SJSA1 (cell line): ENCODE results near the gene DNAJC28. TPM values are rescaled to one million over a fixed set of nuclear protein-coding genes. Genes with fewer than 3 reads are reported as not detected.

Source experiments
- DNase-seq, 2 experiments: peaks; one replicate each; pipeline ENCODE4 v3.0.0-alpha.2; 2015 to 2020; ENCODE audit warnings: low spot score in 2 of 2, low read depth in 1 of 2
- H3K27ac ChIP-seq: fragments of 250-450 bp; sonication (Bioruptor Pico); 2 replicates; pipeline ENCODE4 v1.5.1; 2020; ENCODE audit warnings: mild to moderate bottlenecking, moderate library complexity
- H3K27me3 ChIP-seq: fragments of 250-450 bp; sonication (Bioruptor Pico); replicated peaks from 2 replicates; pipeline ENCODE4 v1.5.1; 2020; ENCODE audit warnings: mild to moderate bottlenecking, moderate library complexity
- H3K36me3 ChIP-seq: fragments of 250-450 bp; sonication (Bioruptor Pico); 2 replicates; pipeline ENCODE4 v1.5.1; 2020; ENCODE audit warnings: mild to moderate bottlenecking
- H3K4me1 ChIP-seq: fragments of 250-450 bp; sonication (Bioruptor Pico); replicated peaks from 2 replicates; pipeline ENCODE4 v1.6.1; 2021; ENCODE audit warnings: mild to moderate bottlenecking
- H3K4me3 ChIP-seq: fragments of 250-450 bp; sonication (Bioruptor Pico); 2 replicates; pipeline ENCODE4 v1.5.1; 2020; ENCODE audit warnings: mild to moderate bottlenecking
- H3K9me3 ChIP-seq: fragments of 250-450 bp; sonication (Bioruptor Pico); replicated peaks from 2 replicates; pipeline ENCODE4 v1.5.1; 2020; ENCODE audit warnings: mild to moderate bottlenecking
- total RNA-seq: library from RNA; depleted of rRNA; stranded (reverse); fragments of >200 nt; shearing (Covaris generic); gene quantifications from 2 replicates; pipeline ENCODE4 v1.2.3, GENCODE V29; 2014; rRNA removed

DNAJC28 gene, protein sequence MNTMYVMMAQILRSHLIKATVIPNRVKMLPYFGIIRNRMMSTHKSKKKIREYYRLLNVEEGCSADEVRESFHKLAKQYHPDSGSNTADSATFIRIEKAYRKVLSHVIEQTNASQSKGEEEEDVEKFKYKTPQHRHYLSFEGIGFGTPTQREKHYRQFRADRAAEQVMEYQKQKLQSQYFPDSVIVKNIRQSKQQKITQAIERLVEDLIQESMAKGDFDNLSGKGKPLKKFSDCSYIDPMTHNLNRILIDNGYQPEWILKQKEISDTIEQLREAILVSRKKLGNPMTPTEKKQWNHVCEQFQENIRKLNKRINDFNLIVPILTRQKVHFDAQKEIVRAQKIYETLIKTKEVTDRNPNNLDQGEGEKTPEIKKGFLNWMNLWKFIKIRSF
- 1.6 TPM in 1 of 2 replicates, not detected in the other for total RNA-seq

GRCh38 chr21:33491373-33492102, at the start of gene DNAJC28:
Gene DNAJC28 (minus strand): TSS chr21:33491716. CDS start chr21:33489393, 2,323 bp downstream.
- peak within 1 kb of the TSS; percentile 77 for H3K4me3 ChIP-seq
- no peaks in the 10 kb centered on the region for H3K27me3 ChIP-seq
- H3K27ac ChIP-seq, result no peak within 1 kb of the TSS
- H3K4me1 ChIP-seq, result peaks cover 8% of the 10 kb centered on the region; the same call in 1 of the 2 replicates
- peak; percentile 94 to 97 for DNase-seq
- H3K36me3 ChIP-seq, result no peaks in the 10 kb centered on the region
- H3K9me3 ChIP-seq, result no peaks in the 10 kb centered on the region

DNA sequence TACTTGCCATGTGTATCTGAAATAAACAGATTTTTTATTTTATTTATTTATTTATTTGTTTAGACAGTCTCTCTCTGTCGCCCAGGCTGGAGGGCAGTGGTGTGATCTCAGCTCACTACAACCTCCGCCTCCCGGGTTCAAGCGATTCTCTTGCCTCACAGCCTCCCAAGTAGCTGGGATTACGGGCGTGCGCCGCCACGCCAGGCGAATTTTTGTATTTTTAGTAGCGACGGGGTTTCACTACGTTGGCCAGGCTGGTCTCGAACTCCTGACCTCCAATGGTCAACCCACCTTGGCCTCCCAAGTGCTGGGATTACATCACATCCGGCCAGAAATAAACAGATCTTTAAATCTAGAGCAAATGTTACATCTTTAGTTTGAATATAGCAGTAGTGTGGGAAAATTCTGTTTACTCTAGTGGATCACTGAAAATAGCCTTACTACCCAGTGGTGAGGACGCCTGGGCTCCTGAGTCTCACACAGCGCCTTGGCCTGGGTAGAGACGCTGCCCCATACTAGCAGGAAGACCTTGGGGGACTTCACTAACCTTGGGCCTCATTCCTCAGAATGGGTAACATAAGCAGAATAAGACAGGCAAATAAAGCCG, 49.7 kb upstream of the DNAJC28 start:
- Histone ChIP-seq H3K9me3 (no peaks in the 10 kb centered on the region), H3K4me1 (peaks cover 4% of the 10 kb centered on the region; the same call in 1 of the 2 replicates), H3K27ac (peak overlapping the region; percentile 97), H3K27me3 (no peaks in the 10 kb centered on the region), H3K36me3 (peaks cover 61% of the 10 kb centered on the region), H3K4me3 (peak overlapping the region; percentile 72)
- DNase-seq, result no peak

- no peaks in the 10 kb centered on the region for H3K9me3 ChIP-seq
- no peaks in the 10 kb centered on the region for H3K27me3 ChIP-seq
- no peak for DNase-seq
- no peak overlapping the region for H3K4me3 ChIP-seq
- peaks cover 4% of the 10 kb centered on the region; the same call in 1 of the 2 replicates for H3K4me1 ChIP-seq
- no peak overlapping the region for H3K27ac ChIP-seq
- peaks cover 59% of the 10 kb centered on the region for H3K36me3 ChIP-seq
These were observed 49.2 kb upstream of the DNAJC28 start for GRCh38 chr21:33540711-33541104.

DNA sequence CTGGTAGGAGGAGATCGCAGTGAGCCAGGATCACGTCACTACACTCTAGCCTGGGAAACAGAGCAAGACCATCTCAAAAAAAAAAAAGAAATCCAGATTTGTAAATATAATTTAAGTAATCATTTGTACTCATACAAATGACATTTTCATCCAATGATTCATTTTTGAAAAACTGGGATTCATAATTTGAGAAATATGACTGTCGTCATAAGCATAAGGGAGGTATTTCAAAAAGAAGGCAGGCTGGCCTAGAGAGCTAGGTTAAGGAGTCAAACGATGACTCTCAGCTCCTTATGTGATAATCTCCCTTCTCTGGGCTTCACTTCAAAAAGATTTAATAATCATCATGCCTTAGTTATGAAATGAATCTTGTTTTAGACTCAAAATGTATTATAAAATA, 48.1 kb upstream of the DNAJC28 start:
- DNase-seq, result no peak
- no peak overlapping the region for H3K27ac ChIP-seq
- H3K9me3 ChIP-seq, result no peaks in the 10 kb centered on the region
- no peak overlapping the region for H3K4me3 ChIP-seq
- peaks cover 4% of the 10 kb centered on the region; the same call in 1 of the 2 replicates for H3K4me1 ChIP-seq
- H3K27me3 ChIP-seq, result no peaks in the 10 kb centered on the region
- H3K36me3 ChIP-seq, result peaks cover 62% of the 10 kb centered on the region

GRCh38 chr21:33537212-33537611, 45.7 kb upstream of the DNAJC28 start:
- no peaks in the 10 kb centered on the region for H3K9me3 ChIP-seq
- 0 out of 2 replicates have a peak, but pooled peaks cover 4% of the 10 kb centered on the region for H3K4me1 ChIP-seq
- no peaks in the 10 kb centered on the region for H3K27me3 ChIP-seq
- peaks cover 71% of the 10 kb centered on the region for H3K36me3 ChIP-seq
- H3K4me3 ChIP-seq, result no peak overlapping the region
- no peak overlapping the region for H3K27ac ChIP-seq
- DNase-seq, result no peak

DNA sequence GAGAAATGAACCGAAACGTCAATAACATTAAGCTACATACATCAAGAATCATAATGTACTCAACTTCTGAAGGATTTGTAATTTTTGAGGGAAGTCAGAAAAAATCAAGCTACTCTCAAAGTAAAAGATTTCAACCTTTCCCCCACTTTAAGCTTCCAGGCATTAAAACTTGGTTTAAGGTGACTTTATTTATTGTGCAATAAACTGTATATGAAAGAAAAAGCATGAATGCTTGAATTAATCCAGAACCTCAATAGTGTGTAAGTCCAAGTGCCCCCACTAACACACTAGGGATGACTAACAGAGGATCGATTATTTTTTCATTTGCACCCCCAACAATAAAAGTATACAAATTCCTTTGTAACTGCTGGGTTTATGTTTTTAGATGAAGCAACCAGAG, 39.5 kb upstream of the DNAJC28 start:
- H3K36me3 ChIP-seq, result peaks cover 92% of the 10 kb centered on the region

DNA sequence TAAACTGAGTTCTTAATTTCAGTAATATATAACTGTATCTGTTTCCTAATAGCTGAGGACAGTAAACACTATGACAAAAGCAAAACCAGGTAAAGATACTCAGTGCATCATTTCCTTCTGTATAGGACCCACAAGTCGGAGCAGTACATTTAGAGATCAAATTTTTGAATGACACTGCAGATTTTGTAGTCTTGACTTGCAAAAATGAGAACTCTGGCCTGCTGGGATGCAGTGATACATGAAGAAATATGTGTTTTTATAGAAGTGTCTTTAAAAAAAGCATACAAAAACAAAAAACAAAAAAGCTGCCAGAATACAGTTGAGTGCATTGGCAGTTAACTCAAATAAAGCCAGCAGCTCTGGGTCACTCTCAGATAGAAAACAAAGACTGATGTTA, 31.4 kb upstream of the DNAJC28 start:
- Histone ChIP-seq H3K4me3 (no peak overlapping the region), H3K27ac (no peak overlapping the region), H3K36me3 (peaks cover 58% of the 10 kb centered on the region), H3K9me3 (no peaks in the 10 kb centered on the region), H3K27me3 (no peaks in the 10 kb centered on the region), H3K4me1 (no peaks in the 10 kb centered on the region)
- no peak for DNase-seq

More for the DNA sequence above, 39.5 kb upstream of the DNAJC28 start:
- DNase-seq, result no peak
- Histone ChIP-seq H3K4me3 (no peak overlapping the region), H3K27ac (no peak overlapping the region), H3K9me3 (no peaks in the 10 kb centered on the region), H3K4me1 (no peaks in the 10 kb centered on the region), H3K27me3 (no peaks in the 10 kb centered on the region)

DNA sequence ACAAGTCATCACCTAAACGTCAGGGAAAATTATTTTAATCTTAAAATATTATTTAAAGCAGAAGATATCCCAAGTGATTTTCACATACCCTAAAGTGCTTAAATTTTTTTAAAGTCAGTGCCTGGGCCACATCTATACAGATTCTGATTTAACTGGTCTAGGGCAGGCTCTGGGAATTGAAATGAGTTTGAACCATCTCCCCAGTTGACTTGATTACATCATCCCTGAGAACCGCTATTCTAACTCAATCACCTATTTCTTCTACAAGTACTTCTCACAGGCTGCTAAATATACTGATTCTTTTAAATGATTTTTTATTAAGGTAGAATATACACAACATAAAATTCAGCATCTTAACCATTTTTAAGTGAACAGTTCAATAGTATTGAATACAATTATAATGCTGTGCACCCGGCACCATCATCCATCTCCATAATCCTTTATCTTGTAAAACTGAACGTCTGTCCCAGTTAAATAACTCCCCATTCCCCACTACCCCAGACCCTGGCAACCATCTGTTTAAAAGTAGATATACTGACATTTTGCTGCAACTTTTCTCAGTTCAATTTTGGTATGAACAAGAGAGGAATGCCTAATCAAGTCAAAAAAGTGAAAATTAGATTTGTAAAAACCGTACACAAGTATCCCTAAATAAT, 30.9 kb upstream of the DNAJC28 start:
- Histone ChIP-seq H3K4me1 (no peaks in the 10 kb centered on the region), H3K27ac (no peak overlapping the region), H3K36me3 (peaks cover 58% of the 10 kb centered on the region), H3K27me3 (no peaks in the 10 kb centered on the region), H3K9me3 (no peaks in the 10 kb centered on the region), H3K4me3 (no peak overlapping the region)
- DNase-seq, result no peak

DNA sequence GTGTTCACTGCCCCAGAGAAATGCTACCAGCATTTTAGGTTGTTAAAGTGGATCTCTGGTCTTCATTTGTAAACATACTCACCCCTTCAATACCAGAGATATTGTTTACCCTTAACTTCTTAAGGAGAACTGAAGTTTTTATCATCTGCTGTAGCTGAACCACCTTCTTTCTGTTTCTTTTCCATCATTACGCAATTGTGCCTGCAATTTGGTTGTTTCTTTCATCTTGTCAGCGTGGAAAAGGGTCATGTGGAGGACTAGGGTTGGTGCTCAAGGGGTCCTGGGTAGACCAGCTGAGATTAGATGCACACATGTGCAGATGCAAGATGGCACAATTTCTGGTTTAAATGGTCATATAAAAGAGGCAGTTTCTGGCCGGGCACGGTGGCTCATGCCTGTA, 27.4 kb upstream of the DNAJC28 start:
- no peaks in the 10 kb centered on the region for H3K27me3 ChIP-seq
- no peak overlapping the region for H3K4me3 ChIP-seq
- no peaks in the 10 kb centered on the region for H3K9me3 ChIP-seq
- peaks cover 65% of the 10 kb centered on the region for H3K36me3 ChIP-seq
- H3K4me1 ChIP-seq, result no peaks in the 10 kb centered on the region
- no peak for DNase-seq
- H3K27ac ChIP-seq, result no peak overlapping the region

- H3K36me3 ChIP-seq, result peaks cover 79% of the 10 kb centered on the region
- H3K27me3 ChIP-seq, result no peaks in the 10 kb centered on the region
- H3K4me1 ChIP-seq, result no peaks in the 10 kb centered on the region
- no peak for DNase-seq
- no peak overlapping the region for H3K27ac ChIP-seq
- no peaks in the 10 kb centered on the region for H3K9me3 ChIP-seq
- H3K4me3 ChIP-seq, result no peak overlapping the region
These were observed 22.7 kb upstream of the DNAJC28 start for GRCh38 chr21:33514229-33514628.

- no peak for DNase-seq
- no peak overlapping the region for H3K4me3 ChIP-seq
- no peaks in the 10 kb centered on the region for H3K27me3 ChIP-seq
- H3K36me3 ChIP-seq, result peaks cover 71% of the 10 kb centered on the region
- H3K4me1 ChIP-seq, result no peaks in the 10 kb centered on the region
- no peaks in the 10 kb centered on the region for H3K9me3 ChIP-seq
- H3K27ac ChIP-seq, result no peak overlapping the region
These were observed 21.0 kb upstream of the DNAJC28 start for GRCh38 chr21:33512481-33512880.

DNA sequence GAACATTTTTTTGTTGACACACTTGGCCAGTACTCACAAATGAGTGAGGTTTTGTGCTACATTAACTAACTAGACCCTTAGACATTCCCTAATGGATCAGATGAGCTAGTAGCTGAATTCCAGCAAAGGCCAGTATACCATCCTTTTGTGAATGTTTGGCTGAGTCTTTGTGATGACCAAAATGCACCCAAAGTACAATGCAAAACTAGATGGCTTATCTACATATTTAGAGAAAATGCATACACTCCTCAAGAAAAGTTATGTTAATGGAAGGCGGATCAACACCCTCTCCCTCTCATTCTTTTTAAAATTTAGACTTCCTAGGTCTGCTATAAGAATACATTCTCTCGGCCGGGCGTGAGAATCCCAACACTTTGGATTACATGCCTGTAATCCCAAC, 20.1 kb upstream of the DNAJC28 start:
- Histone ChIP-seq H3K4me3 (no peak overlapping the region), H3K36me3 (peaks cover 69% of the 10 kb centered on the region)

GRCh38 chr21:33510826-33511225, 19.3 kb upstream of the DNAJC28 start:
- no peak for DNase-seq
- Histone ChIP-seq H3K36me3 (peaks cover 62% of the 10 kb centered on the region), H3K4me3 (no peak overlapping the region)

More for the DNA sequence above, 20.1 kb upstream of the DNAJC28 start:
- no peaks in the 10 kb centered on the region for H3K9me3 ChIP-seq
- DNase-seq, result no peak
- no peak overlapping the region for H3K27ac ChIP-seq
- no peaks in the 10 kb centered on the region for H3K4me1 ChIP-seq
- no peaks in the 10 kb centered on the region for H3K27me3 ChIP-seq

More at GRCh38 chr21:33510826-33511225, 19.3 kb upstream of the DNAJC28 start:
- Histone ChIP-seq H3K27me3 (no peaks in the 10 kb centered on the region), H3K4me1 (no peaks in the 10 kb centered on the region), H3K9me3 (no peaks in the 10 kb centered on the region), H3K27ac (no peak overlapping the region)
